Testis (tissue), 3 donors: ENCODE data around the gene FARP1. TPM values are rescaled to one million over a fixed set of nuclear protein-coding genes. Genes with fewer than 3 reads are reported as not detected.

Experiments
- DNase-seq: peaks from one replicate; pipeline ENCODE4 v3.0.0-alpha.2; 2019
- H3K27ac ChIP-seq, 2 donors: fragments of 200-600 bp; sonication (generic); one replicate each; pipeline ENCODE4 v1.5.1; 2019
- H3K27me3 ChIP-seq: fragments of 200-600 bp; sonication (generic); one replicate; pipeline ENCODE4 v1.5.1; 2019
- H3K36me3 ChIP-seq: fragments of 200-600 bp; sonication (generic); one replicate; pipeline ENCODE4 v1.5.1; 2017; ENCODE audit warnings: low read depth; ENCODE audit errors: missing control alignments
- H3K4me1 ChIP-seq: fragments of 200-600 bp; sonication (generic); one replicate; pipeline ENCODE4 v1.5.1; 2019
- H3K4me3 ChIP-seq, 2 donors: fragments of 200-600 bp; sonication (generic); one replicate each; pipeline ENCODE4 v1.5.1; 2017 to 2019
- H3K9me3 ChIP-seq: fragments of 200-600 bp; sonication (generic); one replicate; pipeline ENCODE4 v1.5.1; 2017
- POLR2A ChIP-seq: fragments of 450-650 bp; IDR thresholded peaks from one replicate; pipeline ENCODE4 v1.6.1; 2017; ENCODE audit warnings: antibody characterized with exemption, mild to moderate bottlenecking, moderate library complexity
- WGBS, 2 donors: methylation state at CpG; one replicate each; pipeline ENCODE4 v1.1.5; 2018; 5-methylcytosine and 5-hydroxymethylcytosine counted together
- intact Hi-C: fragments of 100-400 bp; cut with DNase I; formaldehyde crosslinking; loops from one replicate; pipeline ENCODE4 v1.15.1; 2023; ENCODE audit warnings: low total_unique reads
- polyA plus RNA-seq: library from polyadenylated mRNA; stranded (reverse); fragments of 350-450 nt; fragmentation: Illumina TruSeq; extraction: RNeasy Lipid Tissue Mini Kit (QIAGEN cat#74804); gene quantifications from one replicate; pipeline ENCODE4 v1.2.3, GENCODE V29; 2014; ENCODE audit warnings: low read depth, low replicate concordance; ENCODE audit not compliant: insufficient read depth
- total RNA-seq, 2 donors: library from RNA; depleted of rRNA; stranded (reverse); fragments of >200 nt; gene quantifications; one replicate each; pipeline ENCODE4 v1.2.3, GENCODE V29; 2016
- TF ChIP-seq, protein P1 (sequence below), 3 experiments: fragments of 450-650 bp in 2 of 3; fragments of 200-600 bp in 1 of 3; sonication (generic) in 1 of 3; IDR thresholded peaks; one replicate each; pipeline ENCODE4 v1.5.1; 2016 to 2019; ENCODE audit warnings: antibody characterized with exemption in 3 of 3, mild to moderate bottlenecking in 2 of 3, moderate library complexity in 1 of 3

The FARP1 gene
- total and polyA plus RNA-seq, 3 donors from 2014 or later: 54.0 to 130 (median 69.1) TPM

DNA sequence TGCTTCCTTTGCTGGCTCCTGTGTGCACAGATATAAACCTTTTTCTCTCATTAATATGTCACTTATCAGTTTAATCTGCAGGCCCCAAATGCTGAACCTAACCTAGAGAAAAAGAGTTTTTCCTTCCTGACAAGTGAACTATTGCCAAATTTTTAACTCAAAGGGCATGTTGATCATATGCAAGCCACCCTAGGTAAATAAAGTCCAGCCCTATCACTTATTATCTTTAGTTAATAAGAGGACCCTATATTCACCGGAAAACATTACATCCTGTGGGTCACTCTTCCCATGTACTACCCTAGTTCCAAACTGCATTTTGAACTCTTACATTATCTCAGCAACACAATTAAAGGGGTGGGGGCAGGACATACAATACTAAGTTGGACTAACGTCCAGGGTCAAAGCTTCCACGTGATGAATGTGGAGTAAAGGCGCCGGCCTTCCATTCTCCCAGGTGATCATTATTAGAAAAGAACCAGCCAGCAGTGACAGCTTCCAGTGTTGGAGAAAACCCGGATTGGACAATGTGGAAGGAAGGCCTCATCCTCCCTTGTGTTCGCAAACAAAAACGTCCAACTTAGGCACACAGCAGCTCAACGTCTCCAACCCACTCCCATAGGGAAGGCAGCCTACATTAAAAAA, 347.4 kb downstream of the FARP1 start:
- no peaks in the 10 kb centered on the region for H3K36me3 ChIP-seq
- H3K4me1 ChIP-seq: peaks cover 5% of the 10 kb centered on the region
- intact Hi-C loops: no loop called here
- H3K9me3 ChIP-seq: no peaks in the 10 kb centered on the region
- no peak for DNase-seq
- H3K27ac ChIP-seq: no peak overlapping the region
- no peaks in the 10 kb centered on the region for H3K27me3 ChIP-seq
- TF ChIP-seq, protein P1, sequence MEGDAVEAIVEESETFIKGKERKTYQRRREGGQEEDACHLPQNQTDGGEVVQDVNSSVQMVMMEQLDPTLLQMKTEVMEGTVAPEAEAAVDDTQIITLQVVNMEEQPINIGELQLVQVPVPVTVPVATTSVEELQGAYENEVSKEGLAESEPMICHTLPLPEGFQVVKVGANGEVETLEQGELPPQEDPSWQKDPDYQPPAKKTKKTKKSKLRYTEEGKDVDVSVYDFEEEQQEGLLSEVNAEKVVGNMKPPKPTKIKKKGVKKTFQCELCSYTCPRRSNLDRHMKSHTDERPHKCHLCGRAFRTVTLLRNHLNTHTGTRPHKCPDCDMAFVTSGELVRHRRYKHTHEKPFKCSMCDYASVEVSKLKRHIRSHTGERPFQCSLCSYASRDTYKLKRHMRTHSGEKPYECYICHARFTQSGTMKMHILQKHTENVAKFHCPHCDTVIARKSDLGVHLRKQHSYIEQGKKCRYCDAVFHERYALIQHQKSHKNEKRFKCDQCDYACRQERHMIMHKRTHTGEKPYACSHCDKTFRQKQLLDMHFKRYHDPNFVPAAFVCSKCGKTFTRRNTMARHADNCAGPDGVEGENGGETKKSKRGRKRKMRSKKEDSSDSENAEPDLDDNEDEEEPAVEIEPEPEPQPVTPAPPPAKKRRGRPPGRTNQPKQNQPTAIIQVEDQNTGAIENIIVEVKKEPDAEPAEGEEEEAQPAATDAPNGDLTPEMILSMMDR (IDR thresholded peaks at IDR 0.05): no peak
- no peak for TF ChIP-seq POLR2A
- 76 to 81% methylated on average over 9 of the region's 9 CpGs for WGBS, 2 donors
- no peak overlapping the region for H3K4me3 ChIP-seq

DNA sequence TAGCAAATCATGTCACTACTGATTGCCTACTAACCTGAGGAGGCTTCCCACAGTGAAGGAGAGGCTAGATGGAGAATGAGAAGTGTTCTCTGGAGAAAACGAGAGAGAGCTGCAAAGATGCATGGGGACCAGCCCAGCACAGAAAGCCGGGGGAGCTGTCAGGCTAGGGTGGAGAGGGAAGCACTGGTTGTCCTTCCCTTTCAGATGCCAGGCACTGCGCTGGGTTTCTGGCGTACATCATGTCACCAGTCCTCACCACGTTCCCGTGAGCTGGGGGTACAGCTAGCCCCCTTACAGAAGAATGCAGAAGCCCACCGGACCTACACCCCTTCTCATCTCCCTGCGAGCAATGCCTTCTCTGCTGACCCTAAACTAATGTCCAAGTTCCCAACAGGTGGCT, 348.0 kb downstream of the FARP1 start:
- DNase-seq: no peak
- Histone ChIP-seq H3K9me3 (no peaks in the 10 kb centered on the region), H3K27ac (no peak overlapping the region), H3K36me3 (no peaks in the 10 kb centered on the region), H3K4me3 (no peak overlapping the region), H3K4me1 (peaks cover 6% of the 10 kb centered on the region), H3K27me3 (no peaks in the 10 kb centered on the region)
- 70 to 71% methylated on average over 8 of the region's 8 CpGs for WGBS, 2 donors
- TF ChIP-seq, protein P1 (IDR thresholded peaks at IDR 0.05): no peak
- TF ChIP-seq POLR2A: no peak
- intact Hi-C loops: no loop called here

DNA sequence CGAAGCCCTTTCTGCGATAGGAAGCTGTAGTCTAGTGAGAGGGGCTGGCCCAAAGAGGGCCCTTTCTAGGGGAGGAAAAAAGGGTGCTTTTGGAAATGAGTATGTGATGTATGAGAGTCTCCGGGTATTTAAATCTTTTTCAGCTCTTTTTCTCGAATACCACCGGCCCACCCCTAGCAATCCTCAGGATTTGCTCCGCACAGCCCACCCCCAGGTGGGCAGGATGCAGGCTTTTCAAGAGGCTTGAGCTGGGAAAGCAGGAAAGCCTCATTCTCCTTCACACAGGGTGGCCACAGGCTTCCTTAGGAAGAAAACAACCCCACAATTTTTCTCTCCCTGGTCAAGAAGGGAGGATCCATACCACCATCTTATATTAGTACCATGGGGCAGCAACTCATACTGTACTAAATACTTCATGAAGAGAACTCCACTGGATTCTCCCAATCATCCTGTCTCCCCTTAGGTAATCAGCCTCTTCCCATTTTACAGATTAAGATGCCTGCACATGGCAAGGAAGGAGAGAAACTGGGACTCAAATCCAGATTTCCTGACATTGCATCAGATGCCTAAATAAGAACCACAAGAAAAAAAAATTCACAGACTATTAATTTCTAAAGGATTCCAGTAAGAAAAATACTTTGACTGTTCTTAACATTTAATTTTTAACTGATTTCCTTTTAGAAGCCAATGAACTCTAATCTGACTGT, 349.6 kb downstream of the FARP1 start:
- Histone ChIP-seq H3K4me3 (no peak overlapping the region), H3K4me1 (peaks cover 20% of the 10 kb centered on the region), H3K36me3 (no peaks in the 10 kb centered on the region), H3K9me3 (no peaks in the 10 kb centered on the region), H3K27me3 (no peaks in the 10 kb centered on the region), H3K27ac (no peak overlapping the region)
- DNase-seq: no peak
- 70 to 79% methylated on average over 6 of the region's 6 CpGs for WGBS, 2 donors
- TF ChIP-seq, protein P1 (IDR thresholded peaks at IDR 0.05): no peak
- TF ChIP-seq POLR2A: no peak
- intact Hi-C loops: no loop called here

DNA sequence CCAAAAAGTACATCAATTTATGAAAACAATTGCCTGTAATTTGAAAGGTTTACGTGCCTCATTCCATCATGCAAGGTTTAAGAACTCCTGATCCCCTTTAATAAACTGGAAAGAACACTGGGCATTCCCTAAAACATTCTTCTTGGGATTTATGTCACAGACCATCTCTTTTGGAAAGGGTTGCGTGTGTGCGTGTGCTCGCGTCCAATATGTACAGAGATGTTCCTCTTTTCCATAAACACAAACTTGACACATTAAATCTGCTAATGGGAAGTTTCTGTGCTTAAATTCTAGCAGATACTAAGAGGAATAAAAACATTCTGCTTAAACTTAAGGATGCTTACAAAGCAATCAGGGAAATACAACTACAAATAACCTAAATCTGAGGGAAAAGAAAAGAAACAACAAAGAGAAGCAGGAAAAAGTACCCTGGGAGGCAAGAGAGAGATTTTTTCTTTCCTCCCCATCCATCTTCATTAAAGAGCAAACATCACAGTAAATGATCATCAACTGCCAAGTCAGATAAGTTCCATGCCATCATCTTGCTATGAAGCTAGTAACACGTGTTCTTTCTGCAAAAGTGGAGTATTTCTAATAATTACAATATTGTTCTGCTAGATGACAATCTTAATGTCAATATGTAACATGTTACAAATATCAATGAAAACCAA, 350.3 kb downstream of the FARP1 start:
- Histone ChIP-seq H3K4me3 (no peak overlapping the region), H3K27me3 (no peaks in the 10 kb centered on the region), H3K36me3 (no peaks in the 10 kb centered on the region), H3K4me1 (peaks cover 20% of the 10 kb centered on the region), H3K27ac (no peak overlapping the region), H3K9me3 (no peaks in the 10 kb centered on the region)
- DNase-seq: no peak
- 57 to 84% methylated on average over 6 of the region's 6 CpGs for WGBS, 2 donors
- intact Hi-C loops: no loop called here
- no peak for TF ChIP-seq POLR2A
- TF ChIP-seq, protein P1 (IDR thresholded peaks at IDR 0.05): no peak
